K562 (cell line): Measurements from ENCODE around the gene SLC25A45. TPM values are rescaled to one million over a fixed set of nuclear protein-coding genes. Genes with fewer than 3 reads are reported as not detected.

Source experiments
- CBX1 ChIP-seq: sonication (generic); IDR thresholded peaks from 2 replicates; pipeline ENCODE4 v1.6.1; 2016; ENCODE audit warnings: antibody characterized with exemption, low read depth, mild to moderate bottlenecking
- E2F1 ChIP-seq: sonication (generic); formaldehyde crosslinking; IDR thresholded peaks from 2 replicates; pipeline ENCODE4 v1.8.1; 2023; ENCODE audit warnings: mild to moderate bottlenecking, missing genetic modification reagents, moderate library complexity
- EP300 ChIP-seq: IDR thresholded peaks from 2 replicates; pipeline ENCODE4 v1.6.1; 2012; ENCODE audit warnings: low read length, improper control_type of control experiment
- HBP1 ChIP-seq: fragments of 450-650 bp; formaldehyde crosslinking; IDR thresholded peaks from 2 replicates; pipeline ENCODE4 v1.4.0; 2022; ENCODE audit warnings: missing genetic modification characterization
- KAT7 ChIP-seq: sonication (generic); formaldehyde crosslinking; IDR thresholded peaks from 2 replicates; pipeline ENCODE4 v1.8.0; 2022; ENCODE audit warnings: missing genetic modification reagents, mild to moderate bottlenecking, borderline replicate concordance
- KLF10 ChIP-seq: fragments of 250-450 bp; sonication (Bioruptor Pico); IDR thresholded peaks from 2 replicates; pipeline ENCODE4 v1.6.1; 2021; ENCODE audit warnings: matching md5 sums
- MECOM ChIP-seq: fragments of 250-450 bp; sonication (Bioruptor Pico); IDR thresholded peaks from 2 replicates; pipeline ENCODE4 v1.8.0; 2022; ENCODE audit warnings: inconsistent platforms
- NBN ChIP-seq: fragments of 450-650 bp; IDR thresholded peaks from 2 replicates; pipeline ENCODE4 v1.6.1; 2016; ENCODE audit warnings: low read depth, mild to moderate bottlenecking
- NELFE ChIP-seq: IDR thresholded peaks from 2 replicates; pipeline ENCODE4 v1.6.1; 2011; ENCODE audit warnings: mild to moderate bottlenecking; ENCODE audit not compliant: insufficient read depth, insufficient read length
- SLC30A9 ChIP-seq: fragments of 250-450 bp; sonication (Bioruptor Pico); IDR thresholded peaks from 2 replicates; pipeline ENCODE4 v1.8.0; 2022; ENCODE audit warnings: mild to moderate bottlenecking, moderate library complexity
- SREBF1 ChIP-seq: fragments of 150-350 bp; IDR thresholded peaks from 2 replicates; pipeline ENCODE4 v1.6.1; 2014; ENCODE audit warnings: antibody characterized with exemption, low read depth, low read length, borderline replicate concordance
- TAL1 ChIP-seq: fragments of 450-650 bp; IDR thresholded peaks from 2 replicates; pipeline ENCODE4 v1.6.1; 2016; ENCODE audit warnings: mild to moderate bottlenecking
- ZBTB11 ChIP-seq, 3 experiments: fragments of 200-800 bp in 1 of 3; fragments of 250-450 bp in 1 of 3; fragments of 450-650 bp in 1 of 3; sonication (Bioruptor Pico) in 1 of 3; sonication (Bioruptor generic) in 1 of 3; formaldehyde crosslinking in 1 of 3; IDR thresholded peaks; 2 replicates each; pipeline versions ENCODE4 v1.6.1 to v1.8.0; 2016 to 2022; ENCODE audit warnings: mild to moderate bottlenecking in 2 of 3, missing genetic modification characterization in 2 of 3, missing compliant biosample characterization in 1 of 3, moderate library complexity in 1 of 3
- ZNF280A ChIP-seq: fragments of 450-650 bp; IDR thresholded peaks from 2 replicates; pipeline ENCODE4 v1.6.1; 2018; ENCODE audit warnings: mild to moderate bottlenecking, low read depth; ENCODE audit not compliant: partially characterized antibody
- ZNF518B ChIP-seq: fragments of 250-450 bp; sonication (Bioruptor Pico); IDR thresholded peaks from 2 replicates; pipeline ENCODE4 v1.5.0; 2021; ENCODE audit warnings: mild to moderate bottlenecking, moderate library complexity
- ZNF764 ChIP-seq: fragments of 250-450 bp; sonication (Bioruptor Pico); IDR thresholded peaks from 2 replicates; pipeline ENCODE4 v1.4.0; 2020; ENCODE audit warnings: low read depth, mild to moderate bottlenecking, moderate library complexity
- polyA plus RNA-seq, 8 experiments: library from polyadenylated mRNA; depleted of rRNA in 4 of 8; stranded (reverse) in 5 of 8; unstranded in 3 of 8; fragments of >200 nt; fragmentation: Nextera tagmentation in 2 of 8; fragmentation: Illumina TruSeq in 1 of 8; extraction: Ambion mirVana in 2 of 8; extraction: Trizol in 1 of 8; gene quantifications; 2 replicates each; pipeline versions ENCODE4 v1.2.1 to v1.2.3, GENCODE V29; 2011 to 2014; ENCODE audit warnings: inconsistent platforms in 1 of 8, missing spikeins in 1 of 8
- total RNA-seq, 7 experiments: library from RNA; depleted of rRNA in 6 of 7; stranded (reverse); fragments of >200 nt in 6 of 7; fragmentation: Illumina TruSeq in 2 of 7; extraction: Trizol in 2 of 7; gene quantifications; 2 replicates each; pipeline versions ENCODE4 v1.2.1 to v1.2.3, GENCODE V29; 2011 to 2021; ENCODE audit warnings: low replicate concordance in 1 of 7

SLC25A45 gene
- total and polyA plus RNA-seq, 9 of the 15 experiments (the other 6 are each of a cell fraction or from before 2014, with no cell fraction given) = 0.15 to 2.3 (median 0.68) TPM

GRCh38 chr11:65354265-65355012 is 28.0 kb downstream of the SLC25A45 start, which contains the start of gene TIGD3 (continued):
- TF ChIP-seq SREBF1 = no peak
- TF ChIP-seq EP300 = no peak
- no peak for TF ChIP-seq SLC30A9 (CRISPR knock-in tag)
- no peak for TF ChIP-seq ZNF280A
- TF ChIP-seq ZNF764 (CRISPR knock-in tag) = no peak
- no peak for TF ChIP-seq NELFE
- no peak for TF ChIP-seq HBP1 (CRISPR knock-in tag)
- no peak for TF ChIP-seq KLF10 (CRISPR knock-in tag)
- TF ChIP-seq ZNF518B = no peak
- no peak for TF ChIP-seq MECOM (CRISPR knock-in tag)
- TF ChIP-seq ZBTB11 (CRISPR knock-in tag; IDR thresholded peaks at IDR 0.05) = no peak
- no peak for TF ChIP-seq KAT7 (CRISPR knock-in tag)
- TF ChIP-seq NBN = no peak
- TF ChIP-seq E2F1 = no peak
- no peak for TF ChIP-seq CBX1
- no peak for TF ChIP-seq TAL1
